Adrenal gland (tissue), 5 donors: ENCODE measurements around the gene FAM53B.

ENCODE experiments used
- POLR2A ChIP-seq, 2 donors: fragments of 450-650 bp; IDR thresholded peaks; one replicate each; pipeline ENCODE4 v1.6.1; 2017; ENCODE audit warnings: antibody characterized with exemption in 2 of 2, mild to moderate bottlenecking in 2 of 2, moderate library complexity in 1 of 2
- TF ChIP-seq, protein P1 (sequence below), 6 experiments: fragments of 450-650 bp in 4 of 6; fragments of 200-600 bp in 2 of 6; sonication (generic) in 1 of 6; IDR thresholded peaks; 1 replicate in 5 of 6; 2 replicates in 1 of 6; pipeline versions ENCODE4 v1.5.1 to v1.8.0; 2016 to 2021; ENCODE audit warnings: antibody characterized with exemption in 6 of 6, mild to moderate bottlenecking in 2 of 6, moderate library complexity in 1 of 6
- donor health status: DM: no; HTN: no; CAD: no.

GRCh38 chr10:124589491-124590041 lies 154.6 kb downstream of the FAM53B start:
- TF ChIP-seq, protein P1, sequence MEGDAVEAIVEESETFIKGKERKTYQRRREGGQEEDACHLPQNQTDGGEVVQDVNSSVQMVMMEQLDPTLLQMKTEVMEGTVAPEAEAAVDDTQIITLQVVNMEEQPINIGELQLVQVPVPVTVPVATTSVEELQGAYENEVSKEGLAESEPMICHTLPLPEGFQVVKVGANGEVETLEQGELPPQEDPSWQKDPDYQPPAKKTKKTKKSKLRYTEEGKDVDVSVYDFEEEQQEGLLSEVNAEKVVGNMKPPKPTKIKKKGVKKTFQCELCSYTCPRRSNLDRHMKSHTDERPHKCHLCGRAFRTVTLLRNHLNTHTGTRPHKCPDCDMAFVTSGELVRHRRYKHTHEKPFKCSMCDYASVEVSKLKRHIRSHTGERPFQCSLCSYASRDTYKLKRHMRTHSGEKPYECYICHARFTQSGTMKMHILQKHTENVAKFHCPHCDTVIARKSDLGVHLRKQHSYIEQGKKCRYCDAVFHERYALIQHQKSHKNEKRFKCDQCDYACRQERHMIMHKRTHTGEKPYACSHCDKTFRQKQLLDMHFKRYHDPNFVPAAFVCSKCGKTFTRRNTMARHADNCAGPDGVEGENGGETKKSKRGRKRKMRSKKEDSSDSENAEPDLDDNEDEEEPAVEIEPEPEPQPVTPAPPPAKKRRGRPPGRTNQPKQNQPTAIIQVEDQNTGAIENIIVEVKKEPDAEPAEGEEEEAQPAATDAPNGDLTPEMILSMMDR (IDR thresholded peaks at IDR 0.05): no peak
- no peak for TF ChIP-seq POLR2A (IDR thresholded peaks at IDR 0.05)
